ENCODE results near the gene CACNG7.

Gene CACNG7

GRCh38 chr19:53880711-53881481 lies 28.2 kb upstream of the CACNG7 start:
- Histone ChIP-seq H3K27ac (ENCODE audit: low read length, poor library complexity, severe bottlenecking) (no peak overlapping the region), H2AK5ac (ENCODE audit: low read length, severe bottlenecking) (no peak overlapping the region), H4K91ac (ENCODE audit: low read length) (no peak overlapping the region), H3K27me3 (ENCODE audit: control insufficient read depth in 1 of 2, insufficient read depth in 1 of 2, low read length in 2 of 2) (peaks cover 46 to 58% of the 10 kb centered on the region in 2 experiments), H3K9ac (ENCODE audit: low read length) (peak overlapping the region; percentile 61), H3K4me2 (ENCODE audit: low read length, poor library complexity, severe bottlenecking) (peak overlapping the region; percentile 70), H3K4me3 (ENCODE audit: insufficient read depth in 1 of 2, low read depth in 1 of 2, low read length in 2 of 2) (peak overlapping the region in 1 of 2 experiments; percentile 63), H2BK15ac (ENCODE audit: low read depth, poor library complexity, severe bottlenecking) (no peak overlapping the region), H3K23ac (ENCODE audit: low read length in 2 of 2) (no peak overlapping the region), H3K18ac (ENCODE audit: low read depth in 1 of 2, low read length in 2 of 2) (no peak overlapping the region), H3K4me1 (ENCODE audit: control insufficient read depth, insufficient read depth, low read depth, low read length) (peaks cover 12% of the 10 kb centered on the region), H2AFZ (ENCODE audit: low read depth, low read length) (no peak overlapping the region), H3K14ac (ENCODE audit: low read length in 2 of 2) (no peak overlapping the region), H4K8ac (ENCODE audit: low read length) (no peak overlapping the region), H3K79me1 (replicated peaks; ENCODE audit: low read length, poor library complexity, severe bottlenecking) (no peaks in the 10 kb centered on the region), H3K4ac (ENCODE audit: low read depth in 1 of 2, low read length in 2 of 2) (no peak overlapping the region), H2BK120ac (ENCODE audit: low read depth, low read length) (no peak overlapping the region), H2BK12ac (ENCODE audit: low read length in 2 of 2) (no peak overlapping the region), H3K36me3 (ENCODE audit: control insufficient read depth in 1 of 2, insufficient read depth in 2 of 2, low read depth in 1 of 2, low read length in 2 of 2) (peaks cover 5 to 6% of the 10 kb centered on the region in 2 experiments), H2BK5ac (ENCODE audit: low read depth, low read length, poor library complexity, severe bottlenecking) (no peak overlapping the region), H3K9me3 (ENCODE audit: control insufficient read depth, low read length) (no peaks in the 10 kb centered on the region)
- WGBS: 43% methylated on average over 6 of the region's 6 CpGs
- DNase-seq: peak; percentile 46

DNA sequence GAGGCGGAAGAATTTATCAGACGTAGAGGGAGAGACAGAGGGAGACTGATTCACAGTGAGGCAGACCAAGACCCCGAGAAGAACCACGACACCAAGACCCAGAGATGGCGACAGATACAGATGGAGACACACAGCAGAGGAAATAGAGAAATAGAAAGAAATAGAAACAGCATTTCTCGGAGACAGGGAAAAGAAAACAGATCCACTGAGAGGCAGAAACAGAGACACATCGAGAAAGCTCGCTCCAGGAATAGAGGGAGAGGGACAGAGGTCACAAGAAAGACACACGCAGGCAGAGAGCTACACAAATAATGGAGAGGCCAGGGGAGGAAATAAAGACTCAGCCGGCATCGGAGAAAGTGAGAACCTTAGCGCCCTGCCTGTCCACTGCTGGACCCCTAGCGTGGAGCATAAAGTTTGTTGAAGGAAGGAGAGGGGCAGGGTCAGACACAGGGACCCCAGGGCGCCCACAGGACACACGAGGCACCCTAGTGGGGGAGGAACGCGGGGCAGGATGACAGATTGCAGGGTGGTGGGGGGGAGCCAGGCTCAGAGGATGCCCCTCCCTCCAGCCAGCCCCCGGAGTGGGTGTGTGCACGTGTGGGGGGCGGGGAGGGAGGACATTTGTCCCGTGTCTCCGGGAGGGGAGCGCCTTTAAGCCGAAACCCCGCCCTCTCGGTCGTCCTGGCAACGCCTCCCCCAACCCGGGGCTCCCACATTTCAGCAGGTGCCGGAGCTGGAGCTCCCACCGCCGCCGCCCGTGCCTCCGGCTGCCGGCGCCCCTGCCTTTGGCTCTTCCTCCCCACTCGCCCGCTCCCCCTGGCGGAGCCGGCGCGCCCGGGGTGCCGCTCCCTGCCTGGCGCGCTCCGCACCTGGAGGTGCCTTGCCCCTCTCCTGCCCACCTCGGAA lies 27.3 kb upstream of the CACNG7 start, which contains the start of gene PRKCG:
Gene PRKCG, plus strand, starts transcription at position 716 of the 909 bp plus-strand sequence. CDS start 298 bp downstream, outside the sequence.
- Histone ChIP-seq H3K4me2 (ENCODE audit: low read length, poor library complexity, severe bottlenecking) (peak within 1 kb of the TSS; percentile 70), H4K91ac (ENCODE audit: low read length) (no peak within 1 kb of the TSS), H3K79me1 (replicated peaks; ENCODE audit: low read length, poor library complexity, severe bottlenecking) (no peaks in the 10 kb centered on the region), H3K14ac (ENCODE audit: low read length in 2 of 2) (no peak within 1 kb of the TSS), H3K27me3 (ENCODE audit: control insufficient read depth in 1 of 2, insufficient read depth in 1 of 2, low read length in 2 of 2) (peaks cover 49 to 62% of the 10 kb centered on the region in 2 experiments), H4K8ac (ENCODE audit: low read length) (peak within 1 kb of the TSS; percentile 45), H3K23ac (ENCODE audit: low read length in 2 of 2) (no peak within 1 kb of the TSS), H2AK5ac (ENCODE audit: low read length, severe bottlenecking) (no peak within 1 kb of the TSS), H2BK5ac (ENCODE audit: low read depth, low read length, poor library complexity, severe bottlenecking) (no peak within 1 kb of the TSS), H3K9ac (ENCODE audit: low read length) (peak within 1 kb of the TSS; percentile 61), H2BK120ac (ENCODE audit: low read depth, low read length) (no peak within 1 kb of the TSS), H2BK15ac (ENCODE audit: low read depth, poor library complexity, severe bottlenecking) (no peak within 1 kb of the TSS), H3K4me3 (ENCODE audit: insufficient read depth in 1 of 2, low read depth in 1 of 2, low read length in 2 of 2) (peak within 1 kb of the TSS; percentile 34 to 63), H3K27ac (ENCODE audit: low read length, poor library complexity, severe bottlenecking) (no peak within 1 kb of the TSS), H2BK12ac (ENCODE audit: low read length in 2 of 2) (peak within 1 kb of the TSS in 1 of 2 experiments; percentile 37), H3K9me3 (ENCODE audit: control insufficient read depth, low read length) (no peaks in the 10 kb centered on the region), H3K4me1 (ENCODE audit: control insufficient read depth, insufficient read depth, low read depth, low read length) (peaks cover 12% of the 10 kb centered on the region), H2AFZ (ENCODE audit: low read depth, low read length) (no peak within 1 kb of the TSS), H3K4ac (ENCODE audit: low read depth in 1 of 2, low read length in 2 of 2) (no peak within 1 kb of the TSS), H3K36me3 (ENCODE audit: control insufficient read depth in 1 of 2, insufficient read depth in 2 of 2, low read depth in 1 of 2, low read length in 2 of 2) (peaks cover 0 to 3% of the 10 kb centered on the region in 2 experiments), H3K18ac (ENCODE audit: low read depth in 1 of 2, low read length in 2 of 2) (no peak within 1 kb of the TSS)
- 1% methylated on average over 39 of the region's 49 CpGs for WGBS
- peak; percentile 67 for DNase-seq

- H3K4me3 ChIP-seq (ENCODE audit: insufficient read depth in 1 of 2, low read depth in 1 of 2, low read length in 2 of 2): no peak overlapping the region
- no peak overlapping the region for H2BK15ac ChIP-seq (ENCODE audit: low read depth, poor library complexity, severe bottlenecking)
- H3K4me2 ChIP-seq (ENCODE audit: low read length, poor library complexity, severe bottlenecking): peak overlapping the region; percentile 70
- no peak for DNase-seq
- H3K23ac ChIP-seq (ENCODE audit: low read length in 2 of 2): no peak overlapping the region
- H4K91ac ChIP-seq (ENCODE audit: low read length): no peak overlapping the region
- 11% methylated on average over 15 of the region's 18 CpGs for WGBS
- no peaks in the 10 kb centered on the region for H3K9me3 ChIP-seq (ENCODE audit: control insufficient read depth, low read length)
- H2AFZ ChIP-seq (ENCODE audit: low read depth, low read length): no peak overlapping the region
- no peak overlapping the region for H2BK12ac ChIP-seq (ENCODE audit: low read length in 2 of 2)
- H3K18ac ChIP-seq (ENCODE audit: low read depth in 1 of 2, low read length in 2 of 2): no peak overlapping the region
- no peak overlapping the region for H3K4ac ChIP-seq (ENCODE audit: low read depth in 1 of 2, low read length in 2 of 2)
- H3K27me3 ChIP-seq (ENCODE audit: control insufficient read depth in 1 of 2, insufficient read depth in 1 of 2, low read length in 2 of 2): peaks cover 49 to 62% of the 10 kb centered on the region in 2 experiments
- peaks cover 12% of the 10 kb centered on the region for H3K4me1 ChIP-seq (ENCODE audit: control insufficient read depth, insufficient read depth, low read depth, low read length)
- H3K79me1 ChIP-seq (replicated peaks; ENCODE audit: low read length, poor library complexity, severe bottlenecking): no peaks in the 10 kb centered on the region
- no peaks in the 10 kb centered on the region for H3K36me3 ChIP-seq (ENCODE audit: control insufficient read depth in 1 of 2, insufficient read depth in 2 of 2, low read depth in 1 of 2, low read length in 2 of 2)
- H3K27ac ChIP-seq (ENCODE audit: low read length, poor library complexity, severe bottlenecking): no peak overlapping the region
- no peak overlapping the region for H4K8ac ChIP-seq (ENCODE audit: low read length)
- H2BK120ac ChIP-seq (ENCODE audit: low read depth, low read length): no peak overlapping the region
- H3K14ac ChIP-seq (ENCODE audit: low read length in 2 of 2): no peak overlapping the region
- no peak overlapping the region for H3K9ac ChIP-seq (ENCODE audit: low read length)
- H2AK5ac ChIP-seq (ENCODE audit: low read length, severe bottlenecking): no peak overlapping the region
- no peak overlapping the region for H2BK5ac ChIP-seq (ENCODE audit: low read depth, low read length, poor library complexity, severe bottlenecking)
These were observed 26.6 kb upstream of the CACNG7 start for GRCh38 chr19:53882391-53883050.
